Natural killer cell (primary cell): Measurements from ENCODE around the gene PRRX1. TPM values are rescaled to one million over a fixed set of nuclear protein-coding genes. Genes with fewer than 3 reads are reported as not detected.

ENCODE experiments used
- ATAC-seq, 3 donors: fragments of 150-1000 bp in 2 of 3; fragments of 200-7000 bp in 1 of 3; cut with Tn5 transposase; 1 replicate in 1 of 3; 2 replicates in 2 of 3; pipeline ENCODE4 v1.10.0; 2021; ENCODE audit warnings: mild to moderate bottlenecking in 2 of 3, moderate library complexity in 2 of 3
- DNase-seq, 2 donors: peaks; one replicate each; pipeline versions ENCODE4 v3.0.0 to v3.0.0-alpha.2; 2013 to 2021; ENCODE audit warnings: mixed read lengths in 1 of 2
- H3K27ac ChIP-seq: one replicate; pipeline ENCODE4 v1.5.1; 2013; ENCODE audit warnings: mild to moderate bottlenecking, low read length
- H3K27me3 ChIP-seq: one replicate; pipeline ENCODE4 v1.6.1; 2013; ENCODE audit warnings: low read length; ENCODE audit not compliant: control insufficient read depth, insufficient read depth
- H3K36me3 ChIP-seq: one replicate; pipeline ENCODE4 v1.6.1; 2013; ENCODE audit warnings: low read length; ENCODE audit not compliant: control insufficient read depth, insufficient read depth
- H3K4me1 ChIP-seq: one replicate; pipeline ENCODE4 v1.6.1; 2013; ENCODE audit warnings: low read length; ENCODE audit not compliant: control insufficient read depth, insufficient read depth
- H3K4me3 ChIP-seq: one replicate; pipeline ENCODE4 v1.5.1; 2013; ENCODE audit warnings: low read length
- H3K9me3 ChIP-seq: one replicate; pipeline ENCODE4 v1.6.1; 2013; ENCODE audit warnings: low read length; ENCODE audit not compliant: control insufficient read depth, insufficient read depth
- H3K27ac Mint-ChIP-seq, 2 donors: one replicate each; pipeline ENCODE4 v1.8.0; 2022; ENCODE audit warnings: mild to moderate bottlenecking in 2 of 2, mixed read lengths in 2 of 2, moderate library complexity in 1 of 2
- H3K27me3 Mint-ChIP-seq, 2 donors: one replicate each; pipeline ENCODE4 v1.8.0; 2022; ENCODE audit warnings: low read depth in 2 of 2, mixed read lengths in 2 of 2
- H3K36me3 Mint-ChIP-seq: one replicate; pipeline ENCODE4 v1.8.0; 2022; ENCODE audit warnings: mixed read lengths
- H3K4me1 Mint-ChIP-seq, 2 donors: one replicate each; pipeline ENCODE4 v1.8.0; 2022; ENCODE audit warnings: mixed read lengths in 2 of 2
- H3K4me3 Mint-ChIP-seq: one replicate; pipeline ENCODE4 v1.8.0; 2022; ENCODE audit warnings: mild to moderate bottlenecking, moderate library complexity, mixed read lengths
- H3K9me3 Mint-ChIP-seq, 2 donors: one replicate each; pipeline ENCODE4 v1.8.0; 2022; ENCODE audit warnings: mixed read lengths in 2 of 2
- CTCF ChIP-seq: fragments of 200-600 bp; IDR thresholded peaks from one replicate; pipeline ENCODE4 v1.8.0; 2022; ENCODE audit warnings: antibody characterized with exemption
- WGBS: methylation state at CpG from one replicate; pipeline ENCODE4 v1.1.7; 2013; ENCODE audit warnings: missing lambda C conversion rate; ENCODE audit not compliant: insufficient coverage; 5-methylcytosine and 5-hydroxymethylcytosine counted together
- intact Hi-C: fragments of 100-400 bp; cut with micrococcal nuclease; formaldehyde crosslinking; loops from one replicate; pipeline ENCODE4 v1.14.2; 2022
- total RNA-seq, 4 donors: library from RNA; stranded (reverse); fragments of 120-200 nt in 1 of 4; gene quantifications; one replicate each; pipeline versions ENCODE4 v1.2.3 to v1.2.4, GENCODE V29; 2013 to 2022

PRRX1 gene
- total RNA-seq, 3 donors from 2014 or later (not counting 1 experiment from before 2014, with no cell fraction given) = not detected

DNA sequence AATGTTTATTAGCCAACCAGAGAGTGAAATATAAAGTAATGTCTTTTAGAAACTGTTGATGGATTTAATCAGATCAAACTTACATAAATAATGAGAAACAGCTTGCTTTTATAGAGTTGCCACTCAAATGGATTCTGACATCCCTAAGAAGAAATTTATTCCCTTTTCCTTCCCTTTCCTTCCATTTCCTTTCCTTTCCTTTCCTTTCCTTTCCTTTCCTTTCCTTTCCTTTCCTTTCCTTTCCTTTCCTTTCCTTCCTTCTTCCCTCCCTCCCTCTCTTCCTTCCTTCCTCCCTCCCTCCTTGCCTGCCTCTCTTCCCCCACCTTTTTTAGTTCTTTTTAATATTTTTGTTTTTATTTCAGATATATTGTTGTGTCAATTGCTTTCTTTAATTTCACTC is 27.3 kb downstream of the PRRX1 start:
- peaks cover 0 to 5% of the 10 kb centered on the region in 2 donors for H3K4me1 Mint-ChIP-seq
- H3K9me3 Mint-ChIP-seq = no peaks in the 10 kb centered on the region
- no peaks in the 10 kb centered on the region for H3K36me3 ChIP-seq
- intact Hi-C loops = no loop called here
- ATAC-seq (no peak), DNase-seq (no peak)
- H3K27me3 Mint-ChIP-seq = peaks cover 6 to 18% of the 10 kb centered on the region in 2 donors
- no peaks in the 10 kb centered on the region for H3K27me3 ChIP-seq
- no peaks in the 10 kb centered on the region for H3K9me3 ChIP-seq
- H3K4me3 ChIP-seq = no peak overlapping the region
- no peak overlapping the region for H3K4me3 Mint-ChIP-seq
- TF ChIP-seq CTCF = no peak
- no peak overlapping the region for H3K27ac ChIP-seq
- H3K36me3 Mint-ChIP-seq = no peaks in the 10 kb centered on the region
- H3K27ac Mint-ChIP-seq = no peak overlapping the region
- H3K4me1 ChIP-seq = no peaks in the 10 kb centered on the region

GRCh38 chr1:170692866-170693575 is 29.1 kb downstream of the PRRX1 start:
- Histone ChIP-seq H3K27me3 (no peaks in the 10 kb centered on the region), H3K9me3 (no peaks in the 10 kb centered on the region), H3K4me1 (no peaks in the 10 kb centered on the region), H3K4me3 (no peak overlapping the region), H3K36me3 (no peaks in the 10 kb centered on the region), H3K27ac (no peak overlapping the region)
- peaks cover 6 to 15% of the 10 kb centered on the region in 2 donors for H3K27me3 Mint-ChIP-seq
- TF ChIP-seq CTCF = no peak
- intact Hi-C loops = no loop called here
- no peak overlapping the region for H3K4me3 Mint-ChIP-seq
- ATAC-seq = no peak
- no peaks in the 10 kb centered on the region for H3K9me3 Mint-ChIP-seq
- H3K36me3 Mint-ChIP-seq = no peaks in the 10 kb centered on the region
- DNase-seq = no peak
- peaks cover 0 to 5% of the 10 kb centered on the region in 2 donors for H3K4me1 Mint-ChIP-seq
- H3K27ac Mint-ChIP-seq = no peak overlapping the region
- WGBS = 90% methylated on average over 2 of the region's 2 CpGs

- H3K27ac Mint-ChIP-seq = no peak overlapping the region
- Histone ChIP-seq H3K36me3 (no peaks in the 10 kb centered on the region), H3K9me3 (no peaks in the 10 kb centered on the region), H3K4me1 (no peaks in the 10 kb centered on the region), H3K27ac (no peak overlapping the region), H3K4me3 (no peak overlapping the region), H3K27me3 (no peaks in the 10 kb centered on the region)
- intact Hi-C loops = no loop called here
- 86% methylated on average over 5 of the region's 6 CpGs for WGBS
- ATAC-seq = no peak
- no peak overlapping the region for H3K4me3 Mint-ChIP-seq
- no peaks in the 10 kb centered on the region for H3K9me3 Mint-ChIP-seq
- H3K27me3 Mint-ChIP-seq = peaks cover 6 to 15% of the 10 kb centered on the region in 2 donors
- DNase-seq = no peak
- no peaks in the 10 kb centered on the region for H3K36me3 Mint-ChIP-seq
- H3K4me1 Mint-ChIP-seq = peaks cover 0 to 3% of the 10 kb centered on the region in 2 donors
- TF ChIP-seq CTCF = no peak
These were observed 30.4 kb downstream of the PRRX1 start for GRCh38 chr1:170694172-170694926.
